HG02840 (cell line): Measurements from ENCODE around the gene IZUMO1.
"Not testable (repeated sequence)": the region's sequence is repeated elsewhere in the genome, so short reads cannot be mapped to it uniquely, and the experiment has no call there.

Source experiments
- ATAC-seq: cut with Tn5 transposase; IDR thresholded peaks from one replicate; pipeline ENCODE4 v1.9.1; 2021; ENCODE audit warnings: mild to moderate bottlenecking, moderate library complexity, moderate number of reproducible peaks; ENCODE audit not compliant: unreplicated experiment, low FRiP score

The IZUMO1 gene

DNA sequence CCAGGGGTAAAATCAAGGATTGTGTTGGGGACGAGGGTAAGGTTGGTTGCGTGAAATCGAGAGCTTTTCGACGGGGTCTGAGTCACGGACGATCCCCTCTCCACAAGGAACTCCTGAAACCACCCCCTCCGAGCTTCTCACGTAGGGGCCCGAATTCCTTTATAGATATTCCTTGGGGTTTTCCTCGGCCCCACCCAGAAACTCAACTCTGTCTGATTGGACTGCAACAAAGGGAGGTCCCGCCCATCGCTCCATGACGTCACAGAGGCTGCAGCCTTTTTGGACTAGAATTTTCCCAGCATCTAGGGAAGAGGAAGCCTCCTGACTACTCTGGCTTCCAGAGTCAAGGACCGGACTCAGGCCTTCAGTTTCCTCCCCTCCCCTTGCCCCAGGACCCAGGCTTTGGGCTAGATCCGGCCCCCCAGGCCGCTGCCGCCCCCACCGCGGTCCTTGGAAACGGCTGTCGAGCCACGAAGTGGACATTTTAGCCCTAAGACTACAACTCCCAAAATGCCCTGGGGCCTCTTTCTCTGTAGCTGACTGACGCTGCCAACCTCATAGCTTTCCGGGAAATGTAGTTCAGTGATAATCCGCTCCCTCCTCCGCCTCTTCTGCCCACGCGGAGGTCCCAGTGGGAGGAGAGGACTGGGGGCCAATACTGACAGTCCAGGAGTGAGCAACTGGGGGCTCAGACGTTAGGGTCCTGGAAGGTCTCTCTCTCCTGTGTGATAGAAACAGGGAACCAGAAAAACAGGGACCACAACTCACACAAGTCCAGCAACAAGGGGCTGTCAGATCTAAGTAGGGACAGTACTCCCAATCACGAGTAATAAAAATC is at the start of gene IZUMO1:
TSS of gene IZUMO1 (minus strand) at position 172 of the 838 bp plus-strand sequence. CDS start 1,050 bp downstream, outside the sequence.
- no peak for ATAC-seq

DNA sequence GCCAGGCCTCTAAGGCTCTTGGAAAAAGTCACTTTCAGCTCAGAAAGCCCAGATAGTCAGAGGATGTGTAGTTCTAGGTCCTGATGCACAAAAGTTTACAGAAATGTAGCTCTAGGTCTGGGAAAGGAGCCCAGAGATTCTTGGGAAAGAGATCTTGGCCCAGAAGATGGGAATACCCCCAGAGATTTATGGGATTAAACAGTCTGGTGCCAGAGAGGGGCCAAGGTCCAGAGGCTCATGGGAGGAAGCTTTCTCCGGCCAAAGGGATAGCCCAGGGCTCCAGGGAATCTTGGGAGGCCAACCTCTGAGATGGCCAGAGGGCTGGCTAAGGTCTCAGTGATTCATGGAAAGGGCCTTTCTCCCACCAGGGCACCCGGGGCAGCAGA is 49.0 kb upstream of the IZUMO1 start:
- ATAC-seq, result no peak

DNA sequence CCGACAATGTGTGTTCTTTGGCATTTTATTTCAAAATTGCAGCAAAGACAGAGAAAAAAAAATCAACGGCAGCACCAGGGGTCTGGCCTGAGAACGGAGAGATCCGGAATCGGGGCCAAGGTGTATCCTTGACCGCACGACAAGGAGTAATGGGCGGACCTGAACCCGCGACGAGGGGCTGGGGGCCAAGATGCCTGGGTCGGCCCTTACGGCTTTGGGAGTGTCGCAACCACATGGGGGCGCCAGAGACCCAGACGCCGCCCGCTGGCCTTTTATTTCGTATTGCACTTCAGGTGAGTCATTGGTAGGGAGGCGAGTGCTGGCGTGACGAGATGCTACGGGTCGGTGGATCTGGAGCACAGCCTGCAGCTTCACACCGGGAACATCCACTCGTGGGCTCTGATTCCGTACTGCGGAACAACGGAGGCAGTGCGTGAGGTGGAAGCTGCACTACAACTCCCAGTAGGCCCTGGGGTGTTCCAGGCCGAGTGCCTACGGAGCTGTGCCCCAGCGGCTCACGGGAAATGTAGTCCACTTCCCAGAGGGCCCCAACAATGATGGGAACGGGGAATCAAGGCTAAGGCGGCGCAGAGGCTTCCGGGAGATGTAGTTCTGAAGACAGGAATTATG is 48.5 kb upstream of the IZUMO1 start:
- peak; percentile 78 for ATAC-seq

DNA sequence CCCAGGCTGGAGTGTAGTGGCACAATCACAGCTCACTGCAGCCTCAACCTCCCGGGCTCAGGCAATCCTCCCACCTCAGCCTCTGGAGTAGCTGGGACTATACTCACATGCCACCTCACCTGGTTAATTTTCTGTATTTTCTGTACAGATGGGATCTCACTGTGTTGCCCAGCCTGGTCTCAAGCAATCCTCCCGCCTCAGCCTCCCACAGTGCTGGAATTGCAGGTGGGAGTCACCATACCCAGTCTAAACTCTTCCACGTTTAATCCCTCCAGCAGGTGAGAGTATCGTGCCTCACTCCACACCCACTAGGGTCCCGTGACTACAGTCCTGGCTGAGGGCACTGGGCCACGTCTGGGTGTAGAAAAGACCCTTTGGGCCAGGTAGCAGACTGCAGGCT is 47.6 kb upstream of the IZUMO1 start:
- no peak for ATAC-seq

DNA sequence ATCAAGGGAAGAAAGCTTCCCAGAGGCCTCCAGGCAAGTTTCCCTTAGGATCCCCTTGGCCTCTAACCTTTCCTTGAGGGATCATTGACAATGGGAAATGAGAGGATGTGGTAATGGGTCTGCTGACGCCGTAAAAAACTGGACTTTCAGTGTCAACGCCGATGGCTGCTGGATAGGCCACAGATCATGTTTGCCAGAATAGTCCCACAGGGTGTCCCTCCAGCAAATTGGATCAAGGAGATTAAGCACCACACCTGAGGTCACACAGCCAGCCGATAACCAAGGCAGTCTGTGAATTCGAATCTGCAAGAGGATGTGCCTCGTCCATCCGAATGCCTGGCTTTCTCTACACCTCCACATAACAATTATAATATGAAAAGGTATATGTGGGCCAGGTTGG is 46.6 kb upstream of the IZUMO1 start:
- ATAC-seq, result no peak

DNA sequence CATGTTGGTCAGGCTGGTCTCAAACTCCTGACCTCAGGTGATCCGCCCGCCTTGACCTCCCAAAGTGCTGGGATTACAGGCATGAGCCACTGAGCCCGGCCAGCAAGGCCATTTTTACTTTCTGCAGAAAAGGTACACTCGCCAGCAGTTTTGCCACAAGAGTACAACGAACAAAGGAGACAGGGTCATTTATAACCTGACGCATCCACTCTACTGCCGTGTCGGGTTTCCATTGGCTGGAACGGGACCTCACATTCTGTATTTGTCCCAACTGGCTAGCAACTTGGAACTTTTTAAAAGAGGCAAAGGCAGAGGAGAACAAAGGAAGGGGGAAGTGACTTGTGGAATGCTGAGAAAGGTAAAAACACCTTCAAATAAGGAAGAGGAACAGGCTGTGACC is 40.6 kb upstream of the IZUMO1 start:
- ATAC-seq, result not testable (repeated sequence)

DNA sequence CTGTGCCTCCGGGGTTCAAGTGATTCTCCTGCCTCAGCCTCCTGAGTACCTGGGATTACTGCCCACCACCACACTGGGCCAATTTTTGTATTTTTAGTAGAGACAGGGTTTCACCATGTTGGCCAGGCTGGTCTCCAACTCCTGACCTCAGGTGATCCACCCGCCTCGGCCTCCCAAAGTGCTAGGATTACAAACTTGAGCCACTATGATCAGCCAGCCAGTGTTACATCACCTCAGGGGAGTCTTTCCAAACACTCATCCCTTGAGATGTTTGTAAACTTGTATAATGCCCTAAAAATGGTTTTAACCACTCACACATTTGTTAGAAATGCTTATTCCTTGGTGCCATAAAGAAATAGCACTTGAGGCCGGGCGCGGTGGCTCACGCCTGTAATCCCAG is 39.7 kb upstream of the IZUMO1 start:
- not testable (repeated sequence) for ATAC-seq

DNA sequence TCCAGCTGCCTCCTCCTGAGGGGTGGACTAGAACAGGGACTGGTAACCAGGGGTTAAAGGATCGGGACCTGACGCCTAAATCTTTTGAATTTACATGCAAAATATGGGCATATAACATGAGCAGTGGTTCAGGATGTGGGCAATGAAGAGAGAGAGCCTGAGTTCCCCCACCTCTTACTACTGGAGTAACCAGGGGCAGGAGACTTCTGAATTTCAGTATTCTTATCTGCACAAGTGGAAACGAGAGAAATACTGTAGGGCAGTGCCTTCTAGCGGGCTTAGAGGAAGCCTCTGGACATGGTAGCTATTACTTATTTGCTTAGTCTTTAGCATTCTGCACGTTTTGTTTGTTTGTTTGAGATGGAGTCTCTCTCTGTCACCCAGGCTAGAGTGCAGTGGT is 37.8 kb upstream of the IZUMO1 start:
- no peak for ATAC-seq

DNA sequence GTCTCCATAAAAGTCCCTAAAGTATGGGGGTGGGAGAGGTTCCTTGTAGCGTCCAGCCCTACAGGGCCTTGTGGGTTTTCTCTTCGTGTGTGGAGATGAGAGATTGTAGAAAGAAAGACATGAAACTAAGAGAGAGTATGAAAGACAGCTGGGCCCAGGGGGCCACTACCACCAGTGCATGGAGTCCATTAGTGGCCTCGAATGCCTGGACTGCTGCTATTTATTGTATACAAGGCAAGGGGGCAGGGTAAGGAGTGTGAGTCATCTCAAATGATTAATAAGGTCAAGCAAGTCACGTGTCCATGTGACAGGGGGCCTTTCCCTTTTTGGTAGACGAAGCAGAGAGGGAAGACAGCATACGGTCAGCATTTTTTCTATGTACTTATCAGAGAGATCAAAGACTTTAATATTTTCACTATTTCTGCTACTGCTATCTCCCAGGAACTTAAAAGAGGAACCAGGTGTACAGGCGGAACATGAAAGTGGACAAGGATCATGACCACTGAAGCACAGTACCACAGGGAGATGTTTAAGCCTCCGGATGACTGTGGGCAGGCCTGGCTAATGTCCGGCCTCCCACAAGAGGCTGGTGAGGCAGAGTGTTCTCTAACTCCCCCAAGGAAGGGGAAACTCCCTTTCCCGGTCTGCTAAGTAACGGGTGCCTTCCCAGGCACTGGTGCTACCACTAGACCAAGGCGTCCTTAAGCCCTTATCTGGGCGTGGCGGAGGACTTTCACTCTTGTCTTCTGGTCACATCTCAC is 34.1 kb upstream of the IZUMO1 start:
- ATAC-seq, result no peak

DNA sequence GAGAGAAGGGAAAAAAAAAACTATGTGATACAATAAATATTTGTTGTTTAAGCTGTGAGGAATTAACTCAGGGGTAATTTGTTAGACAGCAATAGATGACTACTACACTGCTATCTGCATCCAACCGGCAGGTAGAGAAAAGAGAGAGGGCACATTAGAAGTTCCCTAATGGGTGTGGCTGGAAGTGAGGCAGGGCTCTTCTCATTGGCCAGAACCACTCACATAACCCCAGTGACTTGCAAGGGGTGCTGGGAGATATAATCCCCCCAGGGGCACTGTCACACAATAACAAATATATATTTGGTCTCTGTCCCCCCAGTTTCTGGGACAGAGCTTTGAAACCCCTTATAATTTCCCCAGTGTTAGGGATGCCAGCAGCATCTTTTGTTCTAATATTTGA is 32.9 kb upstream of the IZUMO1 start:
- no peak for ATAC-seq

DNA sequence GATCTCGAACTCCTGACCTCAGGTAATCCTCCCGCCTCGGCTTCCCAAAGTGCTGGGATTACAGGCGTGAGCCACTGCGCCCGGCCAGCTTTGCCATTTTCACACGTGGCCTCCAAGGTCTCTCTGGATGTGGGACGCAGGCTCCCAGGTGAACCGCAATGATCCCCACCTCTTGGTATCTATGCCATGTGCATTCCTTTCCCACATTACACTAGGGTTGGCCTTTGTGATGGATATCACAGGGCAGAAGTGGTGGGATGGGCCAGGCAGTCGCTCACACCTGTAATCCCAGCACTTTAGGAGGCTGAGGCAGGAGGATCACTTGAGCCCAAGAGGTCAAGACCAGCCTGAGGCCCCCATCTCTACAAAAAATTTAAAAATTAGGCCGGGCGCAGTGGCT is 31.0 kb upstream of the IZUMO1 start:
- ATAC-seq, result no peak

DNA sequence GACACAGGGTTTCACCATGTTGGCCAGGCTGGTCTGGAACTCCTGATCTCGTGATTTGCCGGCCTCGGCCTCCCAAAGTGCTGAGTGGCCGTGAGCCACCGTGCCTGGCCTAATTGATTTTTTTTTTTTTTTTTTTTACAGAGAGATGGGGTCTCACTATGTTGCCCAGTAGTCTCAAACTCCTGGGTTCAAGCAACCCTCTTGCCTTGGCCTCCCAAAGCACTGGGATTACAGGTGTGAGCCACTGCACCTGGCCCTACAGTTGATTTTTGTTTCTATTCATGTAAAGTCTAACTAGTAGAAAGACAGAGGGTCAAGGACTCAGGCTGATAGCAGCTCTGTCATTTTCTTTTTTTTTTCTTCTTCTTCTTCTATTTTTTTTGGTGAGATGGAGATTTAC is 30.4 kb upstream of the IZUMO1 start:
- no peak for ATAC-seq

DNA sequence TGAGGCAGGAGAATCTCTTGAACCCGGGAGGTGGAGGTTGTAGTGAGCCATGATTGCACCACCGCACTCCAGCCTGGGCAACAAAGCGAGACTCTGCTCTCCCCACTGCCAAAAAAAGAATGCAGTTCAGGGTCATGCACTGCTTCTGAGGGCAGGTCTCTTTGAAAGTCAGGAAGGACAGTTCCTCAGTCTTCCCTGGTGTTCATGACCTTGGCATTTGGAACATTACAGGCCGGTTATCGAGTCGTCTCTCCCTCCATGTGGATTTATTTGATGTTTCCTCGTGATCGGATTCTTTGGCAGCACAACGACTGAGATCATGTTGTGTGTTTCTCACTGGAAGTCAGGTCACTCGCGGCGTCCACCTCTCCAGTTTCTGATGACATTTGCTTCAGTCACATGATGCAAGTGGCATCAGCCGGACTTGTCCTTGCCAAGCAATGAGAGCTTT is 25.8 kb upstream of the IZUMO1 start:
- ATAC-seq, result no peak

DNA sequence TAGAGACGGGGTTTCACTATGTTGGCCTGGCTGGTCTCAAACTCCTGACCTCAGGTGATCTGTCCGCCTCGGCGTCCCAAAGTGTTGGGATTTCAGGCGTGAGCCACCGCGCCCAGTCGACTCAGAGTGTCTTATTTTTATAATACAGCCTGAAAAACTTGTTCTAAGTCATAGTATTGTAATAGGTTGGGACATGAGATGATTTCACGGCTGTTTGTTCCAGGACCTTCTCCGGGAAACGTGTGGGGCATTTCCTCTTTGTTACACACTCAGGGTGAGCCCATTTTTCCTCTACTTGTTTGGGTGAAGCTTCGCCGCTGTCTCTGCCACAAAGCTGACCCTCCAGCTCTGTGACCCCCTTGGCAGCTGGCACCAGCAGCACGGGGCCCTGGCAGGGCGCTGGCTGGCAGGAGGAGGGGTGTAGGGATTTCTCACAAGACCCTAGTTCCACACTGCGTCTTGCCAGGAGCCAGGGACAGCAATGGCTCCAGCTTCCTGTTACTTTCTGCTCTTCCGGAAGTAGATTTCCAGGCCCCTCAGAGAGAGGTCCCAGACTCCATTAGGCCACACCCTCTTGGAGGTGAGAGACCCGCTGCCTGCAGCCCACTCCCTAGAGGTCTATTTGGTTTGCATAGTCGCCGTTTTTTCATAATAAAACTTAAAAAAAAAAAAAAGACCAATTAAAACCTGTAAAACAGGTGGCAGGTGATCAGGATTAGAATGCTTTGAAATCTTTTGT is 24.2 kb upstream of the IZUMO1 start:
- no peak for ATAC-seq

DNA sequence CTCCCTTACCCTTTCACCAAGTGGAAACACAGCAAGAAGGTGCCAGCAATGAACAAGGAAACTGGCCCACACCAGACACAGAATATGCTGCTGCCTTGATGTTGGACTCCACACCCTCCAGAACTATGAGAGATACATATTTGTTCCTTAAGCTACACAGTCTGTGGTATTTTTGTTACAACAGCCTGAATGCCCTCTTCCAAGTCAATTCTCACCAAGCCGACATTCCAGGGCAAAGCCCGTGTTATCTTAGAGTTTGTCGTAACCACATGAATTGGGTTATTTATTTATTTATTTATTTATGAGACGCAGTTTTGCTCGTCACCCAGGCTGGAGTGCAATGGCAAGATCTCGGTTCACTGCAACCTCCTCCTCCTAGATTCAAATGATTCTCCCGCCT is 23.6 kb upstream of the IZUMO1 start:
- ATAC-seq, result no peak

DNA sequence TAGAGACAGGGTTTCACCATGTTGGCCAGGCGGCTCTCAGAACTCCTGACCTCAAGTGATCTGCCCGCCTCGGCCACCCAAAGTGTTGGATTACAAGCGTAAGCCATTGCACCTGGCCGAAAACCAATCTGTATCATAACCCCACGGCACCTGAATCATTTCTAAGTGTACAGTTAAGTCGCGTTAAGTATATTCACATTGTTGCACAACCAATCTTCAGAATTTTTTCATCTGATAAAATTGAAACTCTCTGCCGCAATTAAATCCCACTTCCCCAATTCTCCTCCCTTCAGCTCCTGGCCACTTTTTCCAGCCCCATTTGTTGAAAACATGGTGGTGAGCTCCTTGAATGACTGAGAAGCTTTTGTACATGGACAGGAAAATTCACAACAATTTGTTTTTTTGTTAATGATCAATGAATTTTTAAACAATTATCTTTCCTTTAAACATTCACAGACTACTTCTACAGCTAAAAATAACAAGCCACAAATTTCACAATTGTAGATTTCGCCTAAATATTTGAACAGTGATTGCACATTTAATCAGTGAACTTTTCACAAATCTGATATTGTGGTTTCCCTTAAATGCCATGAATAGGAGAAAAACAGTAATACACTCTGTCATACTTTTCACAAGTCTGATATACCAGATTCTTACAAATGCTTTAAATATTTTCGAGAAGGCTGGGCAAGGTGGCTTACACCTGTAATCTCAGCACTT is 22.4 kb upstream of the IZUMO1 start:
- ATAC-seq, result no peak

DNA sequence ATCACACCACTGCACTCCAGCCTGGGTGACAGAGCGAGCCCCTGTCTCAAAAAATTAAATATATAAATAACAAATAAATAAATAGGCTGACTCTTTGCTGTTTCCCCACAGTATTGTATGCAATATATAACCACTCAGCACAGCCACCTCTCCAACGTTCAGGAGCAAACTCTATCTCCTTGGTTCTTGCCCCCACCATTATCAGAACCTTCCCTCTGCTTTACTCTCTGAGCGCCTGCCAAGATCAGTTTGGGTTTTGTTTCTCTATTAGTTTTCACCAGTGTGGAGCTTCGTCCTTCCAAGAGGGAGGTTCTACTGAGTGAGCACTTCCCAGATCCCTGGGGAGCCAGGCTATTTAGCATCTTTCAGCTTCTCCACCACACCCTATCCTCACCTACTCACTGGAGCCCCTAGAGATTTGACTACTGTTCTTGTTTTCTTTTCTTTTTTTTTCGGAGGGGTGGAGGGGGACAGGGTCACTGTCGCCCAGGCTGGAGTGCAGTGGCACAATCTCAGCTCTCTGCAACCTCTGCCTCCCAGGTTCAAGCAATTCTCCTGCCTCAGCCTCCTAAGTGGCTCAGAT is 21.6 kb upstream of the IZUMO1 start:
- ATAC-seq, result not testable (repeated sequence)

DNA sequence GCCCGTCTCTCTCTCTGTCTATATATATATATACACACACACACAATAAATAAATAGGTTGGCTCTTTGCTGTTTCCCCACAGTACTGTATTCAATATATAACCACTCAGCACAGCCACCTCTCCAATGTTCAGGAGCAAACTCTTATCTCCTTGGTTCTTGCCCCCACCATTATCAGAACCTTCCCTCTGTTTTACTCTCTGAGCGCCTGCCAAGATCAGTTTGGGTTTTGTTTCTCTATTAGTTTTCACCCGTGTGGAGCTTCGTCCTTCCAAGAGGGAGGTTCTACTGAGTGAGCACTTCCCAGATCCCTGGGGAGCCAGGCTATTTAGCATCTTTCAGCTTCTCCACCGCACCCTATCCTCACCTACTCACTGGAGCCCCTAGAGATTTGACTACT is 19.1 kb upstream of the IZUMO1 start:
- ATAC-seq, result not testable (repeated sequence)

DNA sequence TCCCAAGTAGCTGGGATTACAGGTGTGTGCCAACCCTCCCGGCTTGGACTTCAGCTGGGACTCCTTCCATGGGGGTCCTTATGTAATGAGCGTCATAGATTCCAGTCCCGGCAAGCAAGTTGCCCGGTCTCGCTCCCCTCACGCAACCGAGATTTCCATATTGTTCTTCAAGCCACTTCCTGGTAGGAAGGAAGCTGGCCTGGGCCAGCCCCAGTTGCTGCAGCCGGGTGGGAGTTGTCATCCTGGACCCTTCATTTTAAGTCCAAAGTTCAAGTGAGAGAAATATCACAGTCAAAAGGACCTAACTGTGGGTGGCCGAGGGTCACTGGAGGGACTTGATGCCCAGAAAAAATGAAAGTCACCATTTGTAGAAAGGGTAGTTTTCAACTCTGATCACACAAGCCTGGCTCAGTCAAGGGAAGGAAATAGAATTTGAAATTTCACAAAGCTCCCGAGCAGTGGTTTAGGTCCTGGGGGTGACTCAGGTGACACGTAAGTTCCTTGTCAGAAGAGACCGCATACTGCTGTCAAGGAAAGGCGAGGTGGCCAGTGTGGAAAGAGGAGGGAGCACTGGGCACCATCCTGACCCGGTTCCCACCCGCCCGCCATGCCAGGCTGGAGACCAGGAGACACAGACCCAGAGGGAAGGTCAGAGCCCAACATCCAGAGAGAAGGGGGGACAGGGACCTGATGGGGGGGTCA is 13.9 kb upstream of the IZUMO1 start:
- no peak for ATAC-seq
